ENCODE results near the gene CDK5R2. TPM values are rescaled to one million over a fixed set of nuclear protein-coding genes. Genes with fewer than 3 reads are reported as not detected.

Gene CDK5R2
- total RNA-seq, 6 experiments from 2014 or later: not detected

DNA sequence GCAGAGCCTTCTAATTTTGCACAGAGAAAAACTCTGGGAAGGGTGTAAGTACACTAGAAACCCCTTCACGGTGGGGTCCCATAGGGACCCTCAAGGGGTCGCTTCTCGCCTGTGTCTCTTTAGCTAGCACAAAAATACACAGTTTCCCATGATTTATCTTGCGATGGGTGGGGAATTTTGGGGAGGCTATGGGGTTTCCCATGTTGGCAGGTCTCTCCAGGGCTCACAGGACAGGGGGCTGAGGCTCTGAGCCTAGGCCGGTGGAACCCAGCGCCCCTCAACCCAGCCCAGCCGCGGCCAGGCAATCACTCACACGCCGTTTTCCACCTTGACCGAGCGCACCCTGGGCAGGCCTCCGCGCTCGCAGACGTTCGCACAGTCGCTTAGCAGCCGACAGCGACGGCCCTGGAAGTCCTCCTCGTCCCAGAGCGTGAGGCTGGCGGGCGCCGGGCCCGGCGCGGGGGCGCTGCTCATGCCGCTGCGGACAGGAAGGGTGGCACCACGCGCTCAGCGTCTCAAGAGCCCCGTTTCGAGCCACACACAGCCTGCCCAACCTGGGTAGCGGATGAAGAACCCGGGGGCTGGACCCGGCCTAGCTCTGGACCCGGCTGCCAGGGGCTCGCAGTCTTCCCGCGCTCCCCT is 33.4 kb downstream of the CDK5R2 start:
- peak overlapping the region in 1 of 3 donors; percentile 11 for H3K4me3 ChIP-seq
- H3K36me3 ChIP-seq: no peaks in the 10 kb centered on the region
- intact Hi-C loops (cut with DNase I): no loop called here
- DNase-seq: no peak
- peaks cover 0 to 15% (median 5%) of the 10 kb centered on the region in 4 donors for H3K4me1 ChIP-seq
- peaks cover 10 to 38% of the 10 kb centered on the region in 2 donors for H3K27me3 ChIP-seq
- ATAC-seq: no peak
- TF ChIP-seq, protein P1, sequence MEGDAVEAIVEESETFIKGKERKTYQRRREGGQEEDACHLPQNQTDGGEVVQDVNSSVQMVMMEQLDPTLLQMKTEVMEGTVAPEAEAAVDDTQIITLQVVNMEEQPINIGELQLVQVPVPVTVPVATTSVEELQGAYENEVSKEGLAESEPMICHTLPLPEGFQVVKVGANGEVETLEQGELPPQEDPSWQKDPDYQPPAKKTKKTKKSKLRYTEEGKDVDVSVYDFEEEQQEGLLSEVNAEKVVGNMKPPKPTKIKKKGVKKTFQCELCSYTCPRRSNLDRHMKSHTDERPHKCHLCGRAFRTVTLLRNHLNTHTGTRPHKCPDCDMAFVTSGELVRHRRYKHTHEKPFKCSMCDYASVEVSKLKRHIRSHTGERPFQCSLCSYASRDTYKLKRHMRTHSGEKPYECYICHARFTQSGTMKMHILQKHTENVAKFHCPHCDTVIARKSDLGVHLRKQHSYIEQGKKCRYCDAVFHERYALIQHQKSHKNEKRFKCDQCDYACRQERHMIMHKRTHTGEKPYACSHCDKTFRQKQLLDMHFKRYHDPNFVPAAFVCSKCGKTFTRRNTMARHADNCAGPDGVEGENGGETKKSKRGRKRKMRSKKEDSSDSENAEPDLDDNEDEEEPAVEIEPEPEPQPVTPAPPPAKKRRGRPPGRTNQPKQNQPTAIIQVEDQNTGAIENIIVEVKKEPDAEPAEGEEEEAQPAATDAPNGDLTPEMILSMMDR (IDR thresholded peaks at IDR 0.05): no peak
- TF ChIP-seq POLR2A (IDR thresholded peaks at IDR 0.05): no peak
- whole genome bisulfite sequencing (ENCODE audit: insufficient coverage, low coverage, low lambda C conversion rate, missing lambda C conversion rate): 5% methylated on average over 3 of the region's 44 CpGs
- no peak overlapping the region for H3K27ac ChIP-seq
- H3K9me3 ChIP-seq: no peaks in the 10 kb centered on the region

- intact Hi-C loops (cut with DNase I): no loop called here
- TF ChIP-seq POLR2A (IDR thresholded peaks at IDR 0.05): no peak
- TF ChIP-seq, protein P1 (IDR thresholded peaks at IDR 0.05): no peak
- peaks cover 10 to 38% of the 10 kb centered on the region in 2 donors for H3K27me3 ChIP-seq
- H3K4me1 ChIP-seq: peaks cover 0 to 15% (median 5%) of the 10 kb centered on the region in 4 donors
- H3K4me3 ChIP-seq: peak within 1 kb of the TSS; percentile 11 to 26 (median 23)
- no peaks in the 10 kb centered on the region for H3K36me3 ChIP-seq
- WGBS (ENCODE audit: insufficient coverage, low coverage, low lambda C conversion rate, missing lambda C conversion rate): 4% methylated on average over 12 of the region's 88 CpGs
- no peaks in the 10 kb centered on the region for H3K9me3 ChIP-seq
- ATAC-seq: peak in 1 of 4 donors; percentile 15
- H3K27ac ChIP-seq: no peak within 1 kb of the TSS
- DNase-seq: peak in 1 of 3 donors; percentile 23
Measured at GRCh38 chr2:218993345-218994315, 34.2 kb downstream of the CDK5R2 start, which contains the start of gene CRYBA2. CRYBA2 (minus strand) TSS chr2:218993422; CDS start chr2:218993176, 246 bp downstream.

- intact Hi-C loops (cut with DNase I): no loop called here
- 27% methylated on average over 5 of the region's 8 CpGs for WGBS (ENCODE audit: insufficient coverage, low coverage, low lambda C conversion rate, missing lambda C conversion rate)
- Histone ChIP-seq H3K27ac (no peak overlapping the region), H3K4me1 (peaks cover 0 to 15% (median 5%) of the 10 kb centered on the region in 4 donors), H3K4me3 (no peak overlapping the region), H3K27me3 (peaks cover 4 to 38% of the 10 kb centered on the region in 2 donors), H3K36me3 (no peaks in the 10 kb centered on the region), H3K9me3 (no peaks in the 10 kb centered on the region)
- ATAC-seq (no peak), DNase-seq (no peak)
- no peak for TF ChIP-seq POLR2A (IDR thresholded peaks at IDR 0.05)
- TF ChIP-seq, protein P1 (IDR thresholded peaks at IDR 0.05): no peak
Measured at GRCh38 chr2:218995561-218995960, 36.1 kb downstream of the CDK5R2 start.

- WGBS (ENCODE audit: insufficient coverage, low coverage, low lambda C conversion rate, missing lambda C conversion rate): 4% methylated on average over 33 of the region's 43 CpGs
- Histone ChIP-seq H3K4me3 (peak overlapping the region; percentile 32 to 45 (median 35)), H3K4me1 (peaks cover 0 to 15% (median 5%) of the 10 kb centered on the region in 4 donors), H3K27me3 (peaks cover 4 to 38% of the 10 kb centered on the region in 2 donors), H3K9me3 (no peaks in the 10 kb centered on the region), H3K36me3 (no peaks in the 10 kb centered on the region), H3K27ac (peak overlapping the region in 1 of 3 donors; percentile 47)
- peak; percentile 54 for TF ChIP-seq POLR2A (IDR thresholded peaks at IDR 0.05)
- TF ChIP-seq, protein P1 (IDR thresholded peaks at IDR 0.05): peak; percentile 80 to 90 (median 87)
- peak; percentile 88 to 93 (median 90) for DNase-seq
- ATAC-seq: peak; percentile 92 to 94 (median 94)
- intact Hi-C loops (cut with DNase I): no loop called here
Measured at GRCh38 chr2:218995972-218996711, 36.7 kb downstream of the CDK5R2 start.
